Measurements from ENCODE around the gene C6orf58. TPM values are rescaled to one million over a fixed set of nuclear protein-coding genes. Genes with fewer than 3 reads are reported as not detected.
"Not testable (repeated sequence)": the region's sequence is repeated elsewhere in the genome, so short reads cannot be mapped to it uniquely, and the experiment has no call there.

The C6orf58 gene
- total RNA-seq, 1 donor from 2014 or later, result 0.20 TPM

DNA sequence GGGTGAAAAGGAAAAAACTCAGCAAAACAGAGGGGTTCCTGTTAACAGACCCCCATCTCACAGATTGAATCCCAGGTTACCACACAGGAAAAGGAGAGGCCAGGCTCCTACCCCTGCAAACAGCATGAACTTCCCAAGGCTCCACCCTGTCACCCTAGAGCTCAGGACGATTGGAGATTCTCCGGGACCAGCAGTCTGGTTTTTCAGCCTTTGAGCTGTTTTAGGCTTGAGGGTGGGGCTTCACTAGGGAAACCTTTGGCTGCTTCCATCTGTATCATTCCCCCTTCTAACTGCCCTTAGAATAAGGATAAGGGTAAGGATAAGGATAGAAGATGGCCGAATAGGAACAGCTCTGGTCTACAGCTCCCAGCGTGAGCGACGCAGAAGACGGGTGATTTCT is 16.0 kb downstream of the C6orf58 start:
- no peak for DNase-seq

DNA sequence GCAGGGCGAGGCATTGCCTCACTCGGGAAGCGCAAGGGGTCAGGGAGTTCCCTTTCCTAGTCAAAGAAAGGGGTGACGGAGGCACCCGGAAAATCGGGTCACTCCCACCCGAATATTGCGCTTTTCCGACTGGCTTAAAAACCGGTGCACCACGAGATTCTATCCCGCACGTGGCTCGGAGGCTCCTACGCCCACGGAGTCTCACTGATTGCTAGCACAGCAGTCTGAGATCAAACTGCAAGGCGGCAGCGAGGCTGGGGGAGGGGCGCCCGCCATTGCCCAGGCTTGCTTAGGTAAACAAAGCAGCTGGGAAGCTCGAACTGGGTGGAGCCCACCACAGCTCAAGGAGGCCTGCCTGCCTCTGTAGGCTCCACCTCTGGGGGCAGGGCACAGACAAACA is 16.5 kb downstream of the C6orf58 start:
- not testable (repeated sequence) for DNase-seq

DNA sequence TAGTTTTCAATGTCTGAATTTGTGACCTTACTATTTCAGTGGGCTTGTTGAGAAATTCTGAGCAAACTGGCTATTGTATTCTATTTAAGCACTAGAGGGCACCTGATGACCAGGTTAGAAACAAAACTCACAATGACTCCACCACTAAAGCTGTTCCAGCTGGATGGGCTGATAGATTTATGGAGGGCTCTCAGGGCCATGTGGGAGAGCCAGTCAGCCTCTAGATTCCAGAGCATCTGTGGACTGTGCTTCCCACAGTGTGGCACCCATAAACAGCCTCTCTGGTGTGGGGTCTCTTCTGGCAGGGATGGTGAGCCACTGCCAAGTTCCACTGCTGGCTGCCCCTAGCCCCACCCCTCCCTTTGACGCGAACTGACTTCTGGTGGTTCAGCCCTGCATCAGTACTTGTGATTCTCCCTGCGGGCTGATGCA is 29.2 kb downstream of the C6orf58 start:
- no peak for DNase-seq

DNA sequence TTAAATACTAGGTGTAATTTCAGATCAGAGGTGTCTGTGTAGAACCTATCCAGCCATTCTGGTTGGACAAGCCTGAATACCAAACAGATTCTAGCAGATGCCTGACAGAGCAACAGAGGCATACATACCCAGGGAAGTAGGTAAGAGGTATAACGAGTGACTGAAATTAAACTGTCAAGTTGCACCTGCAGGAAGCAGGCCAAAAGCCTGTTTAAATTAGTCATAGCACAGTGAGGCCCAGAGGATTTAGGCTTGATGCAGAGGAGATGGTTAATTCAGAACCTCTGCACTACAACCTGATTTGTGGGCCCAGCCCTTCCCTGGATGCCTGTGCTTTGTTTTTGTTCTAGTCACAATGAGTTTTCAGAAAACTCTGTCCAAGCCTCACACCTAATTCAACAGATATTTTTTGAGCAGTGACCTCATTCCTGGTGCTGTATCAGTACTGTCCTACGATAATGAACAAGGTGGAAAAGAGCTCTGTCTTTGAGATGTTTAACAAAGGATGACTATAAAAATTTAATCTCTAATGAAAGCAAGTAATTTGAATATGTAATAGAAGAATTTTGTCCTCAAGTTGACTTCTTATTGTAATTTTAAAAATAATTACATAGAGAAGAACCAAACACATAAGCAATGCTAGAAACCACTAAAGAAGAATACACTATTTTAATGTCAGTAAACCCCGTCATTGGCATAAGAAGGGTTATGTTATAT is 31.7 kb downstream of the C6orf58 start:
- no peak for DNase-seq

DNA sequence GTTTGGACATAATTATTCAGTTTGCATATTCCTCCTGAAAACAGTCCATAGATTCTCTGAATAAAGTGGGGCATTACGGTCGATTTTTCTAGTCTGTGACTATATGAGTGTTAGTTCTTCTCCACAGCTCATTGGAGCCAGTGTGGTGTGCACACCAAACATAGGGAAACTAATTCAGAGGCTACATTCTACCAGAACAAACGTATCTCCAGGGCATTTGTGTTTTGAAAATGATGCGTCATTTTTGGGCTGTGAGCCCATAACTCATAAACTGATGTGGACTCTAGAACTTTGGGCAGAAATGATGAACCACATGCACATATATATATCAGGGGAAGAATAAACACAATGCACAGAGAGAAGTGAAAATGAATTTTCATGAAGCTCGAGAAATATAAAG is 41.8 kb downstream of the C6orf58 start:
- no peak for DNase-seq

DNA sequence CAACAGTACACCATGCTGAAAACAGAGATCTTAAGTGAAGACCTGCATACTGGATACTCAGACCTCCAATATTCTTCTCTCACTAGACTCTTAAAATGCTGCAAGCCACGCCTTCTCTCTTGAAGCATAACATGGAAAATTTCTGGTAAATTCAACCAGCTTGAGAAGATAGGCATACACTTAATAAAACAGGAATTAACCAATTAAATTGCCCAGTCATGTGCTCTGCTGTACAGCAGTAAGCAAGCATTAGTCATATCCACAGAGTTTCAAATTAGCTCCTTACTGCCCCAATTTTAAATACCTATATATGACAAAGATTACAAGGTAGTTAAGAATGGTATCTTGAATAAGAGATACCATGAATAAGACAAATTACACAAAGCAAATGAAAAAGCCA is 53.8 kb downstream of the C6orf58 start:
- no peak for DNase-seq

DNA sequence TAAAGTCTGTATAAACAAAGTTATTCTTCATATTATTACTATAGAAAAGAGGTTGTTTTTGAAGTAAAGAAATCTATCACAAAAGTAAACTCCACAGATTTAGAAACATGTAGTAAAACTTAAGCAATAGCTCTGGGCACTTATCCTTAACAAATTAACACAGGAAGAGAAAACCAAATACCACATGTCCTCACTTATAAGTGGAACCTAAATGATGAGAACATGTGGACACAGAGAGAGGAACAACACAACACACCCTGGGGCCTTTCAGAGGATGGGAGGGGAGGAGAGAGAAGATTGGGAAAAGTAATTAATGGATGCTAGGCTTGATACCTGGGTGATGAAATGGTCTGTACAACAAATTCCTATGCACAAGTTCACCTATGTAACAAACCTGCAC is 57.2 kb downstream of the C6orf58 start:
- DNase-seq, result no peak

DNA sequence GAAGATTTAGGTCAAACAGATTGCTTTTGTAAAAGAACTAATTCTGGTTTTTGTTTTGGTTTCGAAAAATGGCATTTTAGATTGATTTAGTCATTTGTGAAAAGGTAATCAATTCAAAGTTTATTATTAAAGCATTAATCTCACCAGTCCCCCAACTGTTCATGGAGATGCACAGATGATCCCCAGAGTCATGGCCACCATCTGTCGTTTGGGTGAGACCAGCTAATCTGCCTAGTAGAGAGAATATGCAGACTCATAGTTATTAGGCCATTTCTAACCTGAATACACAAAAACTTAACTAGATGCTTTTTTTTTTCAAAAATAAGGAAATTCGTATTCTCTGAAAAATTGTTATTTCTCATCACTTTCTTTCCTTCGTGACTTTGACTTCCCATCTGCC is 58.1 kb downstream of the C6orf58 start:
- DNase-seq, result no peak

DNA sequence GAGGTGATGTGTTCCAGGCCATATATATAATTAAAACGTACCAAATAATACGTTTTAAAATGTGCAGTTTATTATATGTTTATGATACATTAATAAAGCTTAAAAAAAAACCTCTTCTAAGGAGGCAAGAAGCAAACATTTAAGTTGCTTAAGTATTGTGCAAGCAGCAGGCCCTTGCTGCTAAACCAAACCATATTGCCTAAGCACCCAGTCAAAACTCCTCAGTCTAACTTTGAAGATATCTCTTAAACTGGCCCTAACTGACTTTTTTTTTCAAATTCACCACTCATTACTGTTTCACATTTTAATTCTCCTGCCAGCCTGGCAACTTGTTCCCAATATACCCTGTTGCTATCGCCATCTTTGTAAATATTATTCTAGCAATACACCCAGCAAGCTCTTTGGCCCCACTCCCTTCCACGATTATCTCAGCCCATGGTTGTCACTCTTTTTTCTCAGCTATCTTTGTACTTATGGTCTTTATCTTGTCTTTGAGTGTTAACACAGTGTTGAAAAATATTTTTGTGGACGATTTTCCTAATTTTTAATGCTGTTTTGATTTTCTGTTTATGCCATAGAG is 60.9 kb downstream of the C6orf58 start:
- DNase-seq, result no peak

Other genes with a start within 250 kb of the C6orf58 start
- 126 TPM for gene ECHDC1, start 233.6 kb upstream of the C6orf58 start, total RNA-seq
- 25.9 TPM for gene KIAA0408, start 117.8 kb upstream of the C6orf58 start, total RNA-seq

All from skin of body (tissue), 2 donors.